Measurements from ENCODE around the gene CLASP1.
A peak's percentile ranks its signal among the peaks of the same experiment; 100 is the strongest.
"Not testable (repeated sequence)": the region's sequence is repeated elsewhere in the genome, so short reads cannot be mapped to it uniquely, and the experiment has no call there.

The CLASP1 gene

DNA sequence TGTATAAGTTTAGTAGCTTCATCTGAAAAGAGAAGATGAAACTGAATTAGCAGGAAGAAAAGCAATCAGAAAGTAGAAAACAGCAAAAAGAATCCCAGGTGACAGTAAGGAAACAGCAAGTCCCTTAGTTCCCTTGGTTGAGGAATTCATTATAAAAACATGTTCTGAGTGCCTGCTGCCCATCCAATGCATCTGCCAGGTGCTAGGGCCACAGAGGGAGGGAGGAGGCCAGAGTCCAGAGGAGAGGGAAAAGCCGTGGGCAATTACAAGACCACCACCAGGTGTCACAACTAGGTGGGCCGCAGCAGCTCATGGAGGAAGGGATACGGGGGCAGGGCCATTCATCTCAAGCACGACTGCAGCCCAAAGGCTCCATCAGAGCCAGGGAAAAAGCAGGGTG is 308.3 kb downstream of the CLASP1 start:
- no peak for DNase-seq

DNA sequence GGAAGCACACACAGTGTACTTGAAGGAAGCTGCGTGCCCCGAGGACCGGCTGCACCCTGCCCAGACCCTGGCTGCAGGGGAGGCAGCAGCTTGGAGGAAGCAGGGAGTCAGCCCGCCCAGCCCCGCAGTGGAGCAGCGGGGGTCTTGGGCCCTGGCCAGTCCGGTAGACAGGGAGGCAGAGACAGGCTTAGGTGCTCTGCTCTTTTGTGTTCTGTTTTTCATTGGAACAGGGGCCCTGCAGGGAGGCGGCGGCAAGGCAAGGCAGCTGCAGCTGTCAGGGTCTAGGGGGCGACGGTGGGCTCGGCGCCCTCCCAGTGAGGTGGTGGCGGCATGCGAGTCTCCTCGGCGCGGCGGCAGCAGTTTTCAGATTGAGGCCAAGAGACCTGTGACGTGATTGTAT is 311.0 kb downstream of the CLASP1 start:
- no peak for DNase-seq

DNA sequence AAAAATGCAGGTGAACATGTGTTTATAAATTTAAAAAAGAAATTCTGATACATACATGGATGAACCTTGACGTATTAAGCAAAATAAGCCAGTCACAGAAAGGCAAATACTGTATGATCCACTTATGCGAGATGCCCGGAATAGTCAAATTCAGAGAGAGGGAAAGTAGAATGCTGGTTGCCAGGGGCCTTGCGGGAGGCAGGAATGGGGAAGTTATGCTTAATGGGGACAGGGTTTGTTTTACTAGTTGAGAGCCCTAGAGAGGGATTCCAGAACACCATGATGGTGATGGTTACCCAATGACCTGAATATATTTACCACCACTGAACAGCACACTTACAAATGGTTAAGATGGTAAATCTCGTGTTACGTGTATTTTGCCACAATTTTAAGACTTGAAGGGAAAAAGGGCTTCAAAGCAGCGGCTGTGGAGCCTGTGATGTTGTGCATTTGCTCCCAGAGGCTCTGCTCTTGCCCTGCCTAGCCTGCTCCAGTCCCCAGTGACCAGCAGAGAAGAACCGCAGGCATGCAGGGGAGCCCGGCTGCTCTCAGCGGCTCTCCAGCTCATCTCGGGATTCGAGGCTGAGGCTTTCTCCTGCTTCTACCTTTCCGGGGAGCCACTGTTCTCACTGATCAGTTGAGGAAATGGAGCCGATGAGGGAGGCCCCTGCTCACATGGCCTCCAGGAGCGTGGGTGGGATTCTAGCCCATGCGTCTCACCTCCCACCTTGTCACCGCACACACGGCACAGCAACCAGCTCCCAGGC is 312.6 kb downstream of the CLASP1 start:
- DNase-seq: peak; percentile 52

DNA sequence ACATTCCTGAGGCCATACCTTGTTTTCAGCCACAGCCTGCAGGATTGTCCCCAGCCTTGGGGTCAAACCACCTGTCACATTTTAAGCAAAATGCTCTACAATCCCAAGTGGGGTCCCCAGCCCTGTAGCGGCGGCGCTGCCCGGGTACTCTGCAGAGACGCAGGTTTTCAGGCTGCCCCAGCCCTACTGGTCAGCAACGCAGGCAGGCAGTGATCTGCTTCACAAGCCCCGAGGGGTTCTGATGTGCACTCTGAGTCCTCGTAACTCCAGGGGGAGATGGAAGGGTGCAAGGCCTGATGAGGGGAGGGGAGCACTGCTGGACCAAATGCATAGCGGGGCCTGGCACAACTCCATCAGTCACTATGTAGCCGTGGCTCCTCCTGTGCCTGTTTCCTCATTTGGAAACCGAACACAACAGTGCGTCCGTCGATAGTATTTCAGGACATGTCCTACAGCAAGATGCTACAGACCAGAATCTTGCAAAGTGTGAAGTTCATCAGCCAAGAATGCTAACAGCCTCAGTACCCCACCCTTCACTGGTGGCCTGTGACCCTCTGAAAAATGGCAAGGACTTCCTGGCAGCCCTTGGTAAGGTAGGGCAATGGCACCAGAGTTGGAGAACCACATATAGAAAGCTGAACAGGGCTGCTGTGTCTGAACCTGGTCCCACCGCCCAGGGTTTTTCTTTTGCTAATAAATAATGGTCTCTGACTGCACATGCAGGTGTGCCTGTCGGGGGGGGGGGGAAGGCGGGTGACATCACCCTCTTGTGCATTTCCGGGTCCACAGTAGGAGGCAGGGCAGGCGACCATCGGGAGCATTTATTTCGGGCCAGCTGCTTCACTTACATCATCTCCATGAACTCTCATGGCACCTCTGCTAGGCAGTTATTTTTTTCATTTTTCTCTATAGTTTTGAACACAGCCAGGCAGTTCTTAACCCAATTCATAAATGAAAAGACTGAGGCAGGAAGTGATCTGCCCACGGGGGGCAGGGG is 313.7 kb downstream of the CLASP1 start:
- DNase-seq: peak; percentile 44

DNA sequence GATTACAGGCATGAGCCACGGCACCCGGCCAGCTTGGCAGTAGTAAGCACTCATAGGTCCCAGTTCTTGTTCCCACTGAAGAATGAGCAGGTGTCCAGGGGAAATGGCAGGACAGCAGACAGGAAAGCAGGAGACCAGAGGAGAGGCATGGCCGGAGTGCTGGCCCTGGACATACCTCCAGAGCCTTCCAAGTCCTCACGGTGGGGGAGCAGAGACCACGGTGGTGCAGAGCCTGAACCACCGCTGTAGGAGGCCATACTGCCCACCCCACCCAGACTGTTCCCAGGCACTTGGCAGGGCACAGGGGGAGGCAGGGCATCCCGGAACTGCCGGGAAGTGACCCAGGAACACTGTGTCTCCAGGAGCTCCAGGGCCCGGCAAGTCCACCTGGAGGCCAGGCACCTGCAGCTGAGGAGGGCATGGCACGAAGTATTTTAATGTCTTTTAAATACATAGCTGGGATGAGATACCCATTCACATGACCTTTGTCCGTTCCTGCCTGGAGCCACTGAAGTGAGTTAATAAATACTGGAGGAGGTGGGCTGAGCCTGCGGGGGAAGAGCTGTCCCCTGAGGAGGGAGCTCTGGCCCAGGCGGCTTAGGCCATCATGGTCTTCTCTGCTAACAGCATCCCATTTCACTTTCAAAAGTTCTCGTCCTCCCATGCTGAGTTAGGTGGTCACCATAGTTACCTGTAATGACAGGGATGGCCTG is 314.5 kb downstream of the CLASP1 start:
- peak; percentile 63 for DNase-seq

DNA sequence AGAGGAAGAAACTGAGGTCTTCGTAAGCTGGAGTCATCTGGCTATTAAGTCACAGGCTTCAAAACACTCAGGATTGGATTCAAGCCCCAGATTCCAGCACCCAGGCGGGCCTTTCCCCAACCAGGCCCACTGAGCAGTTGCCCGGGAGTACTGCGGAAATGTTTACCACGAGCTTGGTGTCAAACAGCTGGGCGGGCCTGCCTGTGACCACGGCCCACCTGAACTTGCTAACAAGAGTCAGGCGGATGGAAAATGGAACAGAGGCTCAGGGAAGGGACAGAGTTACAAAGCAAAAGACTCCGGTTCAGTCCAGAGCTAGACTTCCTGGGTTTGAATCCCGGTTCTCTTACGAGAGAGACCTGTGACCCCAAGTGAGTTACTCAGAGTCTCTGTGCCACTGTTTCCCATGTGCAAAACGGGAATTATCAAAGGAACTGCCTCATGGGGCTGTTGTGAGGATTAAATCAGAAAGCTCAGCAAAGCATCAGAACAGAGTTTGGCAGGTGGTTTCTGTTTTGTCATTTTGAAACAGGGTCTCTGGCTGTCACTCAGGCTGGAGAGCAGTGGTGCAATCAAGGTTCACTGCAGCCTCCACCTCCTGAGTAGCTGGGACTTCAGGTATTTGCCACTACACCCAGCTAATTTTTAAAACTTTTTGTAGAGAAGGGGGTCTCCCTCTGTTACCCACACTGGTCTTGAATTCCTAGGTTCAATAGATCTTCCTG is 315.3 kb downstream of the CLASP1 start:
- peak; percentile 53 for DNase-seq

DNA sequence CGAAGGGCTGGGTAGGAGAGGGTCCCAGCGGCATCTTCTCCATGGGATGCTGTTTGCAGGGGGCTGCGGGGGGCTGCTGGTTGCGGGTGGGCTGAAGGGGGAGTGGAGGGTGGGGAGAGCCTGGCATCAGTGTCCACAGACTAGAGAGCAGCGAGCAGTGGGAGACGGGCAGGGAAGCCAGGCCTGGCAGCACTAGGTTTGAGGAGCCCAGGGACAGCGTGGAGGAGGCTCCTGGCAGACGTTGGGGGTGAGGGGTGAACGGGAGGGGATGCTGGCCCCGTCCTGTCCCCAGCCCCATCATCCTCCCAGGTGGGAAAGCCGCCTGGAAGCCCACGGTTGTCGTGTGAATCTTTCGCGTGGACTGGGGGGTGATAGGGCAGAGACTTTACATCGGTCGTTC is 316.0 kb downstream of the CLASP1 start:
- peak; percentile 24 for DNase-seq

DNA sequence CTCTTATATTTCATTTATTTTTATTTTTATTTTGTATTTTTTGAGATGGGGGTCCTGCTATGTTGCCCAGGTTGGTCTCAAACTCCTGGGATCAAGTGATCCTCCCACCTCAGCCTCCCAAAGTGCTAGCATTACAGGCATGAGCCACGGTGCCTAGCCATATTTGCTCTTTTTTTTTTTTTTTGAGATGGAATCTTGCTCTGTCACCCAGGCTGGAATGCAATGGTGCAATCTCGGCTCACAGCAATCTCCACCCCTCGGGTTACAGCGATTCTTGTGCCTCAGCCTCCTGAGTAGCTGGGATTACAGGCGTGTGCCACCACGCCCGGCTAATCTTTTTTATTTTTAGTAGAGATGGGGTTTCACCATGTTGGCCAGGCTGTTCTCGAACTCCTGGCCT is 317.9 kb downstream of the CLASP1 start:
- DNase-seq: peak; percentile 50

DNA sequence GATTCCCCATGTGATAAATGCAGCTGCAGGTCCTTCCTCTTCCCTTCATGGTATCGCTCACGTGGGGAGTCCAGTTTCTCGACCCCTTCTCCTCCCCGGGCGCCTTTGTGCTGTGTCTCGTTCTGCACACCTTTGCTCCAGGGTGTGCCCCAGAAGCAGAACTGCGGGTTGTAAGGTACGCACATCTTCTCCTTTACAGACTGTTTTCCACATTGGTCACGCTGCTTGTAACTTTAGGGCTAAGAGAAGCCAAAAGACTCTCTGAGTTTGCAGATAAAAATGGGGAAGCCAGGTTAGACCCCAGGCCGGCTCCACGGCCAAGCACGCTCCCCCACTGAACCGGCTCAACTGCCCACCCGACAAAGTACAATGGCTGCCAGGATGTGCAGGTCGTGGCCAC is 318.3 kb downstream of the CLASP1 start:
- peak; percentile 38 for DNase-seq

DNA sequence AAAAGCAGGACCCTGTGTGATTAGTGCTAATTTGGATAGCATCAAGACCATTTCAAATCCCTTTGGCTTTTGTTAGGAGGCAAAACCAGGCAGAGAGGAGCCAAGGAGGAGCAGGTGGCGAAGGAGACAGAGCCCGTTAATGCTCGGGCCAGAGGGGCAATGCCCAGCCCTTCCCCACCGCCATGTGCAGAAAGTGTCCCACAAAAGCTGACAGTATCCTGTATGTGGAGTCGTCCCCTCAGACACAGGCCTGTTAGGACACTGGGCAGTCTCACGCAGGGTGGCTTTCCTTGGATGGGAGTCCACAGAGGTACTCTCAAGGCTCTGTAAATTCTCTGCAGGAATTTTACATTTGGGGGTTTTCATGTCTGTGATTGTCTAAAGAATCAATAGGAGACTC is 319.5 kb downstream of the CLASP1 start:
- peak; percentile 22 for DNase-seq

DNA sequence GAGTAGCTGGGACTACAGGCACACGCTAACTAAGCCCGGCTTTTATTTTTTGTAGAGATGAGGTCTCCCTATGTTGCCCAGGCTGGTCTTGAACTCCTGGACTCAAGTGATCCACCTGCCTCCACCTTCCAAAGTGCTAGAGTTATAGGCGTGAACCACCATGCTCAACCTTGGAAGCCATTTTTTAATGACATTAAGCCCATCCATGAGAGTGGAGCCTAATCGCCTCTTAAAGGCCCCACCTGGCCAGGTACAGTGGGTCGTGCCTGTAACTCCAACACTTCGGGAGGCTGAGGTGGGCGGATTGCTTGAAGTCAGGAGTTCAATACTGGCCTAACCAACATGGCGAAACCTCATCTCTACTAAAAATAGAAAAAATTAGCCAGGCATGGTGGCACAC is 322.6 kb downstream of the CLASP1 start:
- DNase-seq: no peak

DNA sequence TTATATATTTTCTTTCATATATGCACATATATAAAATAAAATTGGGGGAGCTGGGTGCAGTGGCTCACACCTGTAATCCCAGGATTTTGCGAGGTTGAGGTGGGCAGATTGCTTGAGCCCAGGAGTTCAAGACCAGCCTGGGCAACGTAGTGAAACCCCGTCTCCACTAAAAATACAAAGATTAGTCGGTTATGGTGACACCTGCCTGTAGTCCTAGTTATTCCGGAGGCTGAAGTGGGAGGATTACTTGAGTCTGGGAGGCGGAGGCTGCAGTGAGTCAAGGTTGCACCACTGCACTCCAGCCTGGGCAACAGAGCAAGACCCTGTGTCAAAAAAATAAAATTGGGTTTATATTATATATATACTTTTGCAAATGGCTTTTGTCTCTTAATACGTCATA is 324.7 kb downstream of the CLASP1 start:
- no peak for DNase-seq

DNA sequence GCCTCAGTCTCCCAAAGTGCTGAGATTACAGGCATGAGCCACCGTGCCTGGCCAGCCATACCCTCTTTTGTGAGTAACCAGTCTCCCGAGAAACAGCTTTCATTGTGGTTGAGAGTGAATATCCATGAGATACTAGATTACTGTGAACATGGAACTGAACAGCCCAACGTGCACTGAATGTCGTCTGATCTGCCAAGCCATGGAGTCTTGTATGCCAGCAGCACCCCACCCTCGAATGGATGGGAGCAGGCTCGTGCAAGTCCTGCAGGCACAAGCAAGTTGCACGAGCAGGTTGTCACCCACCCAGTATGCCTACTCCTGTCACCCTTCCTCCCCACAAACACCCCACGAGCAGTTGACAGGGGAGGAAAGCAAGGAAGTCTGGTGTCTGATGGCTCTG is 327.8 kb downstream of the CLASP1 start:
- no peak for DNase-seq

DNA sequence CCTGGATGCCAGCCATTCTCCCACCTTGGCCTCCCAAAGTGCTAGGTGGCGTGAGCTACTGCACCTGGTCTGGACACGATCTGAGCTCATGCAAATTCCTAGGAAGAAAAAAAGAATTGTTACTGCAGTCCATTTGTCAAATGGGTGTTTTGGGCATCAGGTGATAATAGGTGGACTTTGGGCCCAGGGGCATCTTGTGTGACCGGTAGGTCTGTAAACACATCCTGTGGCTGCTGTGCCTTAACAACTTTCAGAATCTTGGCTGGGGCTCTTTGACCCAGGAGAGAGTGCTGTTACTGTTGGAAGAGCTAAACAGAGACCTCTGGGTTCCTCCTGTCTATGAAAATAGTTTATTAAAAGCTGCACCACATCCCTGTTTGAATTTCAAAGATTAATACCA is 329.3 kb downstream of the CLASP1 start:
- no peak for DNase-seq

DNA sequence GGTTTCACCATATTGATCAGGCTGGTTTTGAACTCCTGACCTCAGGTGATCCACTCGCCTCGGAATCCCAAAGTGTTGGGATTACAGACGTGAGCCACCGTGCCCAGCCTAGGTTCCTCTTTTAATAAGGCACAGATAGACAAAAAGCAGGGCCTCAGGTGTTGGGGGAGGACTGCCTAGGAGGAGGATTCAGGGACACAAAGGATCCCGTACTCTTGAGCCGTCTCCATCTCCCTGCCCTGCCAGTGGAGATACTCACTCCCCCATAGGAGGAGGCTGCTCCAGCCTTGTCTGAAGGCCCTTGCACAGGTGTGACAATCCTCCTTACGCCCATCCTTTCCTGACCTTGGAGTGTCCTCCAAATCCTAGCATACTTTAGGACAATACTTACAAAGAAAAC is 332.3 kb downstream of the CLASP1 start:
- DNase-seq: no peak

DNA sequence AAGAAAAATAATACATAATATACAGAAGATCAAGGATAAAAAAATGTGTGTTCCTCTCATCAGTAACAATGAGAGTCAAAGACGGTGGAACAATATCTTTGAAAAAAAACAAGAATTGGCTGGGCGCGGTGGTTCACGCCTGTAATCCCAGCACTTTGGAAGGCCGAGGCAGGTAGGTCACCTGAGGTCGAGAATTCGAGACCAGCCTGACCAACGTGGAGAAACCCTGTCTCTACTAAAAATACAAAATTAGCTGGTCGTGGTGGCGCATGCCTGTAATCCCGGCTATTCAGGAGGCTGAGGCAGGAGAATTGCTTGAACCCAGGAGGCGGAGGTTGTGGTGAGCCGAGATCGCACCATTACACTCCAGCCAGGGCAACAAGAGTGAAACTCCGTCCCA is 335.6 kb downstream of the CLASP1 start:
- not testable (repeated sequence) for DNase-seq

DNA sequence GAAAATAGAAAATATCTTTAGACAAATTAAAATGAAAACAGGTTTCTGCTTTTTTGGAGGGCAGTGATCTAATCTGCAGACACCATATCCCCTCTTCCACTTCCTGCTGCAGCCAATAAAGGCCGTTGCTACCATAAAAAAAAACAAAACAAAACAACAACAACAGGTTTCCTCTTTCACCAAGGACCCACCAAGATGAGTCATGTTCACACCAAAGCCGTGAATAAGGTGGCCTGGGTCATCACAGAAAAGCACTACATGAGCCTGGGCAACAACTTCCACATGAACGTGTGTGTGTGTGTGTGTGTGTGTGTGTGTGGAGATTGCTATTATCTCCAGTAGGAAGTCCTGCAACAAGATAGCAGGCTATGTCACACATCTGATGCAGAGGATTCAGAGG is 339.5 kb downstream of the CLASP1 start:
- DNase-seq: peak; percentile 75

DNA sequence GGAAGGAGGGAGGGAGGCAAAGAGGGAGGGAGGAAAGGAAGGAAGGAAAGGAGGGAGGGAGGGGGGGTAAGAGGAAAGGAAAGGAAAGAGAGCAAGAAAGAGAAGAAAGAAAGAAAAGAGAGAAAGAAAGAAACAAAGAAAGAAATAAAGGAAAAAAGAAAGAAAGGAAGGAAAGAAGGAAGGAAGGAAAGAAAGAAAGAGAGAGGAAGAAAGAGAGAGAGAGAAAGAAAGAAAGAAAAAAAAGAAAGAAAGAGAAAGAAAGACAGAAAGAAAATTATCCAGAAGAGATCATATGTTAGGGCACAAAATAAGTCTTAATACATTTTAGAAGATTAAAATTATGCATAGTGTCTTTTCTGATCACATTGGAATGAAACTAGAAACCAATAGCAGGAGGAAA is 339.9 kb downstream of the CLASP1 start:
- no peak for DNase-seq

DNA sequence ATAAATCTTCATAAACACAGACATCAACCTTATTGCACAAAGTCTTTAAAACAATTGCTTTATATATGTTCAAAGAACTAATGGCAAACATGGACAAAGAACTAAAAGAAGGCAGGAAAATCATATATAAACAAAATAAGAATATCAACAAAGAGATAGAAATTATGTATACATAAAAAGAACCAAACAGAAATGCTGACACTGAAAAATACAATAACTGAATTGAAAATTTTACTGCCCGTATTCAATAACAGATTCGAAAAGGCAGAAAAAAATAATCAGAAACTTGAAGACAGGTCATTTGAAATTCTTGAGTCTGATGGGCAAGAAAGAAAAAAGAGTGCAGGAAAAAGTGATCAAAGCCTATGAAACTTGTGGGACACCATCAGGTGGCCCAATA is 342.2 kb downstream of the CLASP1 start:
- DNase-seq: no peak

DNA sequence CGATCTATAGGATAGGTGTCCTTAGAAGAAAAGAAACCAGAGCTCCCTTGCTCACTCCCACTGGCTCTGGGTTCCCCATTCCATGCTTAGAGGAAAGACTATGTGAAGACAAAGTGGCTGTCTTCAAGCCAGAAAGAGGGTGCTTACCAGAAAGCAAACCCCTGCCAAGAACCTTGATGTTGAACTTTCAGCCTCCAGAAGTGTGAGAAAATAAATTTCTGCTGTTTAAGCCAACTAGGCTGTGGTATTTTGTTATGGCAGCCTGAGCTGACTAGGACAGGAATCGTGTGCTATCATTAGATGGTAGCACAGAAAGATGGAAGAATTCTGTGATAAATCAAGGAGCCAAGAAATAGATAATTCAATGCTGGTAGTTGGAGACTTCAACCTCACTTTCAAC is 344.3 kb downstream of the CLASP1 start:
- no peak for DNase-seq

DNA sequence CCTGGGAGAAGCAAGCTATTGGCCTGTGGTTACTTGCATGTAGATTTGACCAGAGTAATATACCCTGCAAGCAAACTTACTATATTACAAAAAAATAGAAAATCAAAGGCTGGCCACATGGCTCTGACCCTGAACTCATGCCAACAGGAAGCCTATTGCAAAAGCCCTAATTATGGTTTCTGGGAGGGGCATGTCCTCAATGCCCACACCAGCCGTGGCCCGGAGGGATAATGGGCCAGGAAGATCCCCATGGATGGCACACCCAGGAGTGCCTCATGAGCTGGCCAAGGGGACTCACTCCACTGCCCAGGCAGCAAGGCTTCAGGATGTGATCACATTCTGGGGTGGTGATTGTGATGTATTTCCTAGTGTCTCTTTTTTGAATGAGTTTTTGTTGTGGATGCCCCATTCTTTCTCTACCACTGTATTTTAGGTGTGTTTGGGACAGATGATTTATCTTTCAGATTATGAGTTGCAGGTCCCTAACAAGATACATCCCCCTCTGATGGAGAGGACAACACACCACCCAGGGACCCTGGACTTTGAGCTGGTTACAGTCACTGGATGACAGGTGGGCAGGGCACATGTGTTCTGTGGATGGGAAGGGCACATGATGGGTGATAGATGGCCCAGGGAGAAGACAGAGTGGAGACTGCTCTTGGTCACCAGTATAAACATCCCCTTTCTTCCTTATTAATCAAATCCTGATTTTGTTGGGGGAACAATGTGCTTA is 345.6 kb downstream of the CLASP1 start:
- no peak for DNase-seq

DNA sequence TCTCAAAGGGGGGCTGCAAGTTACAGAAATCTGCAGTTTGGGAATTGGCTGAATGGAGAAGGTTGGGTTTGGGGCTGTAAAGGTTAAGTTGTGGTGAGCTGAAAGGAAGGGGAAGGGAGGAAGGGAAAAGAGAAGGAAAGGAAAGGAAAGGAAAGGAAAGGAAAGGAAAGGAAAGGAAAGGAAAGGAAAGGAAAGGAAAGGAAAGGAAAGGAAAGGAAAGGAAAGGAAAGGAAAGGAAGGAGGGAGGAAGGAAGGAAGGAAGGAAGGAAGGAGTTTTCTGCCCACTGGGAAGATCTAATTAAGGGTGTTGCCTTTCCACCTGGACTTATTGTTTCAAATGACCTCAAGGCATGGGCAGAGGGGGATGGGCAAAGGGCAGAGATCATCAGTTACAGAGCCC is 348.1 kb downstream of the CLASP1 start:
- DNase-seq: not testable (repeated sequence)
